HCT116 (cell line): ENCODE measurements around the gene SARS1. TPM values are rescaled to one million over a fixed set of nuclear protein-coding genes. Genes with fewer than 3 reads are reported as not detected.
A peak's percentile ranks its signal among the peaks of the same experiment; 100 is the strongest.

Source experiments
- ATAC-seq: fragments of 200-7000 bp; cut with Tn5 transposase; 2 replicates; pipeline ENCODE4 v1.9.1; 2020; ENCODE audit warnings: mild to moderate bottlenecking, moderate library complexity
- BruUV-seq: library from RNA; stranded (reverse); fragments of 400-500 nt; replicated peaks from 2 replicates; lab custom pipeline; 2021; lab: Mats Ljungman, UMichigan
- CTCF ChIA-PET: fragments of 300-600 bp; sonication (Branson Sonifier 250); formaldehyde crosslinking; loops from one replicate; lab custom pipeline; 2021; ENCODE audit warnings: antibody characterized with exemption; lab: Charles Lee
- POLR2A ChIA-PET: fragments of 300-600, 350-600 bp; sonication (Branson Sonifier 250); formaldehyde crosslinking; loops from one replicate; lab custom pipeline; 2021; ENCODE audit warnings: antibody characterized with exemption; lab: Charles Lee
- RAD21 ChIA-PET, 2 experiments: fragments of 300-600 bp; sonication (Branson Sonifier 250); formaldehyde crosslinking; loops; one replicate each; lab custom pipeline; 2023; ENCODE audit warnings: low total read pairs in 2 of 2; ENCODE audit not compliant: uncharacterized antibody in 2 of 2, unreplicated experiment in 2 of 2, low non-redundant PET in 1 of 2; lab: Charles Lee
- DNase-seq: peaks from one replicate; pipeline ENCODE4 v3.0.0-alpha.2; 2010; ENCODE audit warnings: low read depth, low spot score
- H2AFZ ChIP-seq: fragments of 200-600 bp; shearing (Covaris generic), sonication (generic); 2 replicates; pipeline ENCODE4 v1.6.1; 2017; ENCODE audit warnings: low read depth, mixed run types, mixed read lengths, antibody characterized with exemption, low read length; ENCODE audit not compliant: poor library complexity, severe bottlenecking
- H3K27ac ChIP-seq: 2 replicates; pipeline ENCODE4 v1.5.1; 2012; ENCODE audit warnings: low read depth, low read length
- H3K27me3 ChIP-seq: fragments of 200-600 bp; sonication (generic); 2 replicates; pipeline ENCODE4 v1.6.1; 2016; ENCODE audit warnings: mixed run types, low read length, mixed read lengths; ENCODE audit not compliant: insufficient read depth
- H3K36me3 ChIP-seq, 2 experiments: fragments of 200-500 bp in 1 of 2; fragments of 200-600 bp in 1 of 2; sonication (Bioruptor generic) in 1 of 2; sonication (generic) in 1 of 2; 2 replicates each; pipeline versions ENCODE4 v1.5.1 to v1.6.1; 2014 to 2016; ENCODE audit warnings: low read length in 2 of 2, inconsistent platforms in 1 of 2, mixed read lengths in 1 of 2, mixed run types in 1 of 2; ENCODE audit not compliant: insufficient read depth in 2 of 2, control insufficient read depth in 1 of 2
- H3K4me1 ChIP-seq, 2 experiments: fragments of 200-600 bp in 1 of 2; sonication (generic) in 1 of 2; 2 replicates each; pipeline versions ENCODE4 v1.5.1 to v1.6.1; 2012 to 2017; ENCODE audit warnings: low read length in 2 of 2, inconsistent platforms in 1 of 2, mild to moderate bottlenecking in 1 of 2, mixed read lengths in 1 of 2, mixed run types in 1 of 2, moderate library complexity in 1 of 2; ENCODE audit not compliant: insufficient read depth in 2 of 2, control insufficient read depth in 1 of 2
- H3K4me2 ChIP-seq: fragments of 200-600 bp; sonication (generic); 2 replicates; pipeline ENCODE4 v1.6.1; 2017; ENCODE audit warnings: mixed run types, low read length, mixed read lengths
- H3K4me3 ChIP-seq, 2 experiments: fragments of 200-600 bp in 1 of 2; sonication (generic) in 1 of 2; replicated peaks in 1 of 2; 2 replicates each; pipeline ENCODE4 v1.5.1; 2011 to 2016; ENCODE audit warnings: low read length in 2 of 2, control low read depth in 1 of 2, low read depth in 1 of 2, mild to moderate bottlenecking in 1 of 2, mixed read lengths in 1 of 2, mixed run types in 1 of 2
- H3K79me2 ChIP-seq: fragments of 200-600 bp; sonication (generic); 2 replicates; pipeline ENCODE4 v1.6.1; 2017; ENCODE audit warnings: mild to moderate bottlenecking, mixed run types, low read length, moderate library complexity, mixed read lengths; ENCODE audit not compliant: insufficient read depth
- H3K9ac ChIP-seq: fragments of 200-600 bp; sonication (generic); 2 replicates; pipeline ENCODE4 v1.6.1; 2016; ENCODE audit warnings: low read length, mixed read lengths
- H3K9me2 ChIP-seq: fragments of 200-600 bp; sonication (generic), shearing (Covaris generic); 2 replicates; pipeline ENCODE4 v1.6.1; 2017; ENCODE audit warnings: mixed run types, mild to moderate bottlenecking, moderate library complexity; ENCODE audit not compliant: insufficient read depth
- H3K9me3 ChIP-seq, 2 experiments: fragments of 200-500 bp in 1 of 2; fragments of 200-600 bp in 1 of 2; sonication (Bioruptor generic) in 1 of 2; sonication (generic) in 1 of 2; 2 replicates each; pipeline ENCODE4 v1.6.1; 2014 to 2017; ENCODE audit warnings: low read length in 2 of 2, mixed read lengths in 2 of 2, inconsistent platforms in 1 of 2, low read depth in 1 of 2, mild to moderate bottlenecking in 1 of 2, mixed run types in 1 of 2, moderate library complexity in 1 of 2; ENCODE audit not compliant: control insufficient read depth in 1 of 2, insufficient read depth in 1 of 2
- H4K20me1 ChIP-seq: fragments of 200-600 bp; sonication (generic), shearing (Covaris generic); 2 replicates; pipeline ENCODE4 v1.6.1; 2017; ENCODE audit warnings: mixed run types, mild to moderate bottlenecking, moderate library complexity; ENCODE audit not compliant: insufficient read depth
- CEBPB ChIP-seq: IDR thresholded peaks from 2 replicates; pipeline ENCODE4 v1.6.1; 2012; ENCODE audit warnings: low read depth
- CTCF ChIP-seq, 3 experiments: fragments of 200-600 bp in 1 of 3; sonication (generic) in 1 of 3; IDR thresholded peaks in 2 of 3; conservative IDR thresholded peaks in 1 of 3; 2 replicates each; pipeline ENCODE4 v1.5.1; 2012 to 2017; ENCODE audit warnings: low read depth in 2 of 3, low read length in 2 of 3, antibody characterized with exemption in 1 of 3, borderline replicate concordance in 1 of 3, control low read depth in 1 of 3, mild to moderate bottlenecking in 1 of 3, mixed read lengths in 1 of 3, mixed run types in 1 of 3, moderate library complexity in 1 of 3; ENCODE audit not compliant: insufficient read depth in 1 of 3
- ELF1 ChIP-seq: IDR thresholded peaks from 2 replicates; pipeline ENCODE4 v1.6.1; 2012; ENCODE audit warnings: low read depth, borderline replicate concordance
- FOSL1 ChIP-seq: IDR thresholded peaks from 2 replicates; pipeline ENCODE4 v1.6.1; 2012; ENCODE audit warnings: low read depth
- JUND ChIP-seq: IDR thresholded peaks from 2 replicates; pipeline ENCODE4 v1.6.1; 2012
- POLR2A ChIP-seq: IDR thresholded peaks from 2 replicates; pipeline ENCODE4 v1.7.0; 2011; ENCODE audit warnings: borderline replicate concordance; ENCODE audit not compliant: insufficient read depth, insufficient read length; ENCODE audit errors: extremely low read depth
- SIN3A ChIP-seq: IDR thresholded peaks from 2 replicates; pipeline ENCODE4 v1.6.1; 2012; ENCODE audit warnings: low read depth
- SP1 ChIP-seq: IDR thresholded peaks from 2 replicates; pipeline ENCODE4 v1.6.1; 2012; ENCODE audit warnings: low read depth
- SRF ChIP-seq: IDR thresholded peaks from 2 replicates; pipeline ENCODE4 v1.6.1; 2012; ENCODE audit warnings: low read depth
- TCF7L2 ChIP-seq: IDR thresholded peaks from 2 replicates; pipeline ENCODE4 v1.7.0; 2011; ENCODE audit warnings: borderline replicate concordance, inconsistent platforms; ENCODE audit not compliant: insufficient read depth, insufficient read length; ENCODE audit errors: extremely low read depth
- YY1 ChIP-seq: IDR thresholded peaks from 2 replicates; pipeline ENCODE4 v1.6.1; 2011; ENCODE audit warnings: low read length, low read depth, moderate library complexity, mild to moderate bottlenecking; ENCODE audit not compliant: insufficient replicate concordance; ENCODE audit errors: extremely low read depth
- ZNF274 ChIP-seq: fragments of 200-500 bp; sonication (Bioruptor generic); IDR thresholded peaks from 2 replicates; pipeline ENCODE4 v1.6.1; 2014; ENCODE audit warnings: mild to moderate bottlenecking, low read depth, low read length, inconsistent platforms
- intact Hi-C: fragments of 100-400 bp; cut with micrococcal nuclease; formaldehyde crosslinking; loops from 2 replicates; pipeline ENCODE4 v1.10.0; 2022
- total RNA-seq: library from RNA; stranded (reverse); gene quantifications from one replicate; pipeline ENCODE4 v1.2.1, GENCODE V29; 2021; ENCODE audit not compliant: unreplicated experiment
- TF ChIP-seq, protein P1 (sequence below): IDR thresholded peaks from 2 replicates; pipeline ENCODE4 v1.6.1; 2012

The SARS1 gene
- total RNA-seq, 1 experiment from 2014 or later: 206 TPM

- Histone ChIP-seq H4K20me1 (no peaks in the 10 kb centered on the region), H3K9me3 (no peaks in the 10 kb centered on the region), H3K4me3 (no peak overlapping the region), H3K9ac (no peak overlapping the region), H3K79me2 (no peaks in the 10 kb centered on the region), H3K4me1 (peaks cover 35 to 47% of the 10 kb centered on the region in 2 experiments), H3K27me3 (no peaks in the 10 kb centered on the region), H3K36me3 (peaks cover 0 to 2% of the 10 kb centered on the region in 2 experiments; a peak in 1 of 4 replicates), H2AFZ (no peak overlapping the region), H3K9me2 (no peaks in the 10 kb centered on the region), H3K4me2 (peak overlapping the region; percentile 48), H3K27ac (peak overlapping the region; percentile 43; the same call in 1 of the 2 replicates)
- ATAC-seq: no peak
- ChIA-PET CTCF (no interaction called here), POLR2A (no interaction called here), RAD21 (no interaction called here)
- intact Hi-C loops: no loop called here
- no TSS peak for BruUV-seq
- no peak for DNase-seq
- TF ChIP-seq TCF7L2 (no peak), SP1 (no peak), SRF (no peak), JUND (no peak), YY1 (no peak), ZNF274 (no peak), SIN3A (no peak), POLR2A (no peak), ELF1 (no peak), CEBPB (no peak), CTCF (IDR thresholded peaks at IDR 0.05 in 2 of 3, conservative IDR thresholded peaks at IDR 0.05 in 1 of 3; ENCODE audit: borderline replicate concordance in 1 of 3, insufficient read depth in 1 of 3, low read depth in 2 of 3, low read length in 2 of 3) (no peak), FOSL1 (no peak)
- TF ChIP-seq, protein P1, sequence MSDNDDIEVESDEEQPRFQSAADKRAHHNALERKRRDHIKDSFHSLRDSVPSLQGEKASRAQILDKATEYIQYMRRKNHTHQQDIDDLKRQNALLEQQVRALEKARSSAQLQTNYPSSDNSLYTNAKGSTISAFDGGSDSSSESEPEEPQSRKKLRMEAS: no peak
- TF ChIP-seq, all 23 proteins: peak for 0
These were observed 60.0 kb downstream of the SARS1 start for GRCh38 chr1:109273570-109274288.
